Measurements from ENCODE around the gene TMSB10.
"Not testable (repeated sequence)": the region's sequence is repeated elsewhere in the genome, so short reads cannot be mapped to it uniquely, and the experiment has no call there.

The TMSB10 gene

DNA sequence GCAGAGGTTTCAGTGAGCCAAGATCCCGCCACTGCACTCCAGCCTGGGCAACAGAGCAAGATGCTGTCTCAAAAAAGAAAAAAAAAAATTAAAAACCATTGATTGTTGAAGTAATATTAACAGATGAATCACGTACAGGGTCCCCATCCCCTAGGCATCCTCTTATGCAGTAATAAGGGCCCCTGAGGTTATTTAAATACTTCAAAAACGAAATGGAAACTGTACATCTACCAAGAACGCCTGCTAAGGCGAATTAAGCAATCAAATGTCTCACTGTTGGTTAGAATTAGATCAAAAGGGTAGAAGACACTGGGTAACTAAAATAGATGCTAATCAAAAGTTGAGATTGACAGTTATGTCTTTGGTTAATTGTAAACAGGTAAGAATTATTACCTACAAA, 32.1 kb upstream of the TMSB10 start (continued):
- TF ChIP-seq, protein P1, sequence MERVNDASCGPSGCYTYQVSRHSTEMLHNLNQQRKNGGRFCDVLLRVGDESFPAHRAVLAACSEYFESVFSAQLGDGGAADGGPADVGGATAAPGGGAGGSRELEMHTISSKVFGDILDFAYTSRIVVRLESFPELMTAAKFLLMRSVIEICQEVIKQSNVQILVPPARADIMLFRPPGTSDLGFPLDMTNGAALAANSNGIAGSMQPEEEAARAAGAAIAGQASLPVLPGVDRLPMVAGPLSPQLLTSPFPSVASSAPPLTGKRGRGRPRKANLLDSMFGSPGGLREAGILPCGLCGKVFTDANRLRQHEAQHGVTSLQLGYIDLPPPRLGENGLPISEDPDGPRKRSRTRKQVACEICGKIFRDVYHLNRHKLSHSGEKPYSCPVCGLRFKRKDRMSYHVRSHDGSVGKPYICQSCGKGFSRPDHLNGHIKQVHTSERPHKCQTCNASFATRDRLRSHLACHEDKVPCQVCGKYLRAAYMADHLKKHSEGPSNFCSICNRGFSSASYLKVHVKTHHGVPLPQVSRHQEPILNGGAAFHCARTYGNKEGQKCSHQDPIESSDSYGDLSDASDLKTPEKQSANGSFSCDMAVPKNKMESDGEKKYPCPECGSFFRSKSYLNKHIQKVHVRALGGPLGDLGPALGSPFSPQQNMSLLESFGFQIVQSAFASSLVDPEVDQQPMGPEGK (CRISPR knock-in tag; IDR thresholded peaks at IDR 0.05; ENCODE audit: borderline replicate concordance) = no peak
- TF ChIP-seq ZFP30 (CRISPR knock-in tag; IDR thresholded peaks at IDR 0.05) (no peak), BACH2 (CRISPR knock-in tag; IDR thresholded peaks at IDR 0.05; ENCODE audit: borderline replicate concordance) (no peak), CSDC2 (CRISPR knock-in tag; IDR thresholded peaks at IDR 0.05) (no peak)

DNA sequence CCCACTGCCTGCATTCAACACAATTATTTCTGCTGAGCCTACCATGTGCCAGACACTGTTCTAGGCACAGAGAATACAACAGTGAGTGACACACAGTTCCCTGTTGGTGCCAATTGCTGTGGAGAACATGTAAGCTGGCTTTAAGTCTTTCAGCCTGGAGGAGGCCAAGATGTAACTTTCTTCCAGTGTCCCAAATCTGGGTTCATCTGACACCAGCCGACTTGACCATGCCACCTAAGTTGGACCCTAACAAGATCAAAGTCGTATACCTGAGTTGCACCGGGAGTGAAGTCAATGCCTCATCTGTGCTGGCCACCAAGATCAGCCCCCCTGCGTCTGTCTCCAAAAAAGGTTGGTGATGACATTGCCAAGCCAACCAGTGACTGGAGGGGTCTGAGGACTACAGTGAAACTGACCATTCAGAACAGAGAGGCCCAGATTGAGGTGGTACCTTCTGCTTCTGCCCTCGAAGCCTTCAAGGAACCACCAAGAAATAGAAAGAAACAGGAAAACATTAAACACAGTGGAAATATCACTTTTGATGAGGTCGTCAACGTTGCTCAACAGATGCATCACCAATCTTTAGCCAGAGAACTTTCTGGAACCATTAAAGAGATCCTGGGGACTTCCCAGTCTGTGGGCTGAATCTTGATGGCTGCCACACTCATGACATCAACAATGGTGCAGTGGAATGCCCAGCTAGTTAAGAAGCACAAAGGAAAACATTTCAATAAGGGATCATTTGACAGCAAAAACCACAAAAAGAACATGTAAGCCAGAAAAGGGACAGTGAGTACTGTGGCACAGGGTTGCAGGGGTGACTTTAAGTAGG, 30.9 kb upstream of the TMSB10 start:
- TF ChIP-seq, protein P2, sequence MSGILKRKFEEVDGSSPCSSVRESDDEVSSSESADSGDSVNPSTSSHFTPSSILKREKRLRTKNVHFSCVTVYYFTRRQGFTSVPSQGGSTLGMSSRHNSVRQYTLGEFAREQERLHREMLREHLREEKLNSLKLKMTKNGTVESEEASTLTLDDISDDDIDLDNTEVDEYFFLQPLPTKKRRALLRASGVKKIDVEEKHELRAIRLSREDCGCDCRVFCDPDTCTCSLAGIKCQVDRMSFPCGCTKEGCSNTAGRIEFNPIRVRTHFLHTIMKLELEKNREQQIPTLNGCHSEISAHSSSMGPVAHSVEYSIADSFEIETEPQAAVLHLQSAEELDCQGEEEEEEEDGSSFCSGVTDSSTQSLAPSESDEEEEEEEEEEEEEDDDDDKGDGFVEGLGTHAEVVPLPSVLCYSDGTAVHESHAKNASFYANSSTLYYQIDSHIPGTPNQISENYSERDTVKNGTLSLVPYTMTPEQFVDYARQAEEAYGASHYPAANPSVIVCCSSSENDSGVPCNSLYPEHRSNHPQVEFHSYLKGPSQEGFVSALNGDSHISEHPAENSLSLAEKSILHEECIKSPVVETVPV (CRISPR knock-in tag; IDR thresholded peaks at IDR 0.05) = no peak
- TF ChIP-seq SNAI2 (CRISPR knock-in tag; IDR thresholded peaks at IDR 0.05) (no peak), ISL1 (CRISPR knock-in tag; IDR thresholded peaks at IDR 0.05) (no peak)
- TF ChIP-seq, protein P3, sequence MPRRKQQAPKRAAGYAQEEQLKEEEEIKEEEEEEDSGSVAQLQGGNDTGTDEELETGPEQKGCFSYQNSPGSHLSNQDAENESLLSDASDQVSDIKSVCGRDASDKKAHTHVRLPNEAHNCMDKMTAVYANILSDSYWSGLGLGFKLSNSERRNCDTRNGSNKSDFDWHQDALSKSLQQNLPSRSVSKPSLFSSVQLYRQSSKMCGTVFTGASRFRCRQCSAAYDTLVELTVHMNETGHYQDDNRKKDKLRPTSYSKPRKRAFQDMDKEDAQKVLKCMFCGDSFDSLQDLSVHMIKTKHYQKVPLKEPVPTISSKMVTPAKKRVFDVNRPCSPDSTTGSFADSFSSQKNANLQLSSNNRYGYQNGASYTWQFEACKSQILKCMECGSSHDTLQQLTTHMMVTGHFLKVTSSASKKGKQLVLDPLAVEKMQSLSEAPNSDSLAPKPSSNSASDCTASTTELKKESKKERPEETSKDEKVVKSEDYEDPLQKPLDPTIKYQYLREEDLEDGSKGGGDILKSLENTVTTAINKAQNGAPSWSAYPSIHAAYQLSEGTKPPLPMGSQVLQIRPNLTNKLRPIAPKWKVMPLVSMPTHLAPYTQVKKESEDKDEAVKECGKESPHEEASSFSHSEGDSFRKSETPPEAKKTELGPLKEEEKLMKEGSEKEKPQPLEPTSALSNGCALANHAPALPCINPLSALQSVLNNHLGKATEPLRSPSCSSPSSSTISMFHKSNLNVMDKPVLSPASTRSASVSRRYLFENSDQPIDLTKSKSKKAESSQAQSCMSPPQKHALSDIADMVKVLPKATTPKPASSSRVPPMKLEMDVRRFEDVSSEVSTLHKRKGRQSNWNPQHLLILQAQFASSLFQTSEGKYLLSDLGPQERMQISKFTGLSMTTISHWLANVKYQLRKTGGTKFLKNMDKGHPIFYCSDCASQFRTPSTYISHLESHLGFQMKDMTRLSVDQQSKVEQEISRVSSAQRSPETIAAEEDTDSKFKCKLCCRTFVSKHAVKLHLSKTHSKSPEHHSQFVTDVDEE (CRISPR knock-in tag; IDR thresholded peaks at IDR 0.05) = no peak
- ATAC-seq = no peak

DNA sequence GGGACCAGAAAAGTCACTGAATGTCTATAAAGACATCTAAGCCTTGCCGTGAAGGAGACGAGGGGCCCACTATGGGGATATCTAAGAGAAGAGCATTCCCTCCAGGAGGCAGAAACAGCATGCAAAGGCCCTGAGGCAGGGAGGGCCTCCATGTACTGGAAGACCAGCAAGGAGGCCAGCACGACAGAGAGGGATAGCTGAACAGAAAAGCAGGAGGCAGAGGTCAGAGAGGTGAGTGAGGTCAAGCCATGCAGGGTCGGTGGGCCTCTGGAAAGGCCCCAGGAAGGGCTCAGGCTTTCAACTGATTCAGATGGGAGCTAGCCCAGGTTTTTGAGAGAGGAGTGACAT, 30.3 kb upstream of the TMSB10 start:
- TF ChIP-seq, protein P4, sequence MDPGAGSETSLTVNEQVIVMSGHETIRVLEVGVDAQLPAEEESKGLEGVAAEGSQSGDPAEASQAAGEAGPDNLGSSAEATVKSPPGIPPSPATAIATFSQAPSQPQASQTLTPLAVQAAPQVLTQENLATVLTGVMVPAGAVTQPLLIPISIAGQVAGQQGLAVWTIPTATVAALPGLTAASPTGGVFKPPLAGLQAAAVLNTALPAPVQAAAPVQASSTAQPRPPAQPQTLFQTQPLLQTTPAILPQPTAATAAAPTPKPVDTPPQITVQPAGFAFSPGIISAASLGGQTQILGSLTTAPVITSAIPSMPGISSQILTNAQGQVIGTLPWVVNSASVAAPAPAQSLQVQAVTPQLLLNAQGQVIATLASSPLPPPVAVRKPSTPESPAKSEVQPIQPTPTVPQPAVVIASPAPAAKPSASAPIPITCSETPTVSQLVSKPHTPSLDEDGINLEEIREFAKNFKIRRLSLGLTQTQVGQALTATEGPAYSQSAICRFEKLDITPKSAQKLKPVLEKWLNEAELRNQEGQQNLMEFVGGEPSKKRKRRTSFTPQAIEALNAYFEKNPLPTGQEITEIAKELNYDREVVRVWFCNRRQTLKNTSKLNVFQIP (CRISPR knock-in tag; IDR thresholded peaks at IDR 0.05; ENCODE audit: borderline replicate concordance, low read depth) = no peak
- no peak for TF ChIP-seq BACH2 (CRISPR knock-in tag; IDR thresholded peaks at IDR 0.05; ENCODE audit: borderline replicate concordance)
- no peak for TF ChIP-seq TCF4 (CRISPR knock-in tag; IDR thresholded peaks at IDR 0.05; ENCODE audit: borderline replicate concordance)
- TF ChIP-seq ZC3H10 (CRISPR knock-in tag; IDR thresholded peaks at IDR 0.05) = no peak
- TF ChIP-seq ISL1 (CRISPR knock-in tag; IDR thresholded peaks at IDR 0.05) = no peak
- no peak for TF ChIP-seq RARB (CRISPR knock-in tag; IDR thresholded peaks at IDR 0.05)
- TF ChIP-seq SNAI2 (CRISPR knock-in tag; IDR thresholded peaks at IDR 0.05) = no peak
- no peak for TF ChIP-seq ZFP3 (CRISPR knock-in tag; IDR thresholded peaks at IDR 0.05)
- TF ChIP-seq, protein P2 (CRISPR knock-in tag; IDR thresholded peaks at IDR 0.05) = no peak
- no peak for TF ChIP-seq PPARA (CRISPR knock-in tag; IDR thresholded peaks at IDR 0.05; ENCODE audit: borderline replicate concordance)
- no peak for TF ChIP-seq CSDC2 (CRISPR knock-in tag; IDR thresholded peaks at IDR 0.05)
- TF ChIP-seq ZNF70 (CRISPR knock-in tag; IDR thresholded peaks at IDR 0.05) = no peak
- no peak for TF ChIP-seq TOX (CRISPR knock-in tag; IDR thresholded peaks at IDR 0.05; ENCODE audit: borderline replicate concordance)
- TF ChIP-seq ZFP30 (CRISPR knock-in tag; IDR thresholded peaks at IDR 0.05) = no peak
- TF ChIP-seq OSR1 (CRISPR knock-in tag; IDR thresholded peaks at IDR 0.05) = no peak
- TF ChIP-seq, protein P3 (CRISPR knock-in tag; IDR thresholded peaks at IDR 0.05) = no peak
- TF ChIP-seq GLIS3 (CRISPR knock-in tag; IDR thresholded peaks at IDR 0.05) = no peak
- TF ChIP-seq, protein P5, sequence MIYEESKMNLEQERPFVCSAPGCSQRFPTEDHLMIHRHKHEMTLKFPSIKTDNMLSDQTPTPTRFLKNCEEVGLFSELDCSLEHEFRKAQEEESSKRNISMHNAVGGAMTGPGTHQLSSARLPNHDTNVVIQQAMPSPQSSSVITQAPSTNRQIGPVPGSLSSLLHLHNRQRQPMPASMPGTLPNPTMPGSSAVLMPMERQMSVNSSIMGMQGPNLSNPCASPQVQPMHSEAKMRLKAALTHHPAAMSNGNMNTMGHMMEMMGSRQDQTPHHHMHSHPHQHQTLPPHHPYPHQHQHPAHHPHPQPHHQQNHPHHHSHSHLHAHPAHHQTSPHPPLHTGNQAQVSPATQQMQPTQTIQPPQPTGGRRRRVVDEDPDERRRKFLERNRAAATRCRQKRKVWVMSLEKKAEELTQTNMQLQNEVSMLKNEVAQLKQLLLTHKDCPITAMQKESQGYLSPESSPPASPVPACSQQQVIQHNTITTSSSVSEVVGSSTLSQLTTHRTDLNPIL (CRISPR knock-in tag; IDR thresholded peaks at IDR 0.05; ENCODE audit: low read depth) = no peak
- no peak for TF ChIP-seq ZNF565 (CRISPR knock-in tag; conservative IDR thresholded peaks at IDR 0.05; ENCODE audit: low read depth)
- TF ChIP-seq ZNF8 (CRISPR knock-in tag; IDR thresholded peaks at IDR 0.05) = no peak
- no peak for ATAC-seq

DNA sequence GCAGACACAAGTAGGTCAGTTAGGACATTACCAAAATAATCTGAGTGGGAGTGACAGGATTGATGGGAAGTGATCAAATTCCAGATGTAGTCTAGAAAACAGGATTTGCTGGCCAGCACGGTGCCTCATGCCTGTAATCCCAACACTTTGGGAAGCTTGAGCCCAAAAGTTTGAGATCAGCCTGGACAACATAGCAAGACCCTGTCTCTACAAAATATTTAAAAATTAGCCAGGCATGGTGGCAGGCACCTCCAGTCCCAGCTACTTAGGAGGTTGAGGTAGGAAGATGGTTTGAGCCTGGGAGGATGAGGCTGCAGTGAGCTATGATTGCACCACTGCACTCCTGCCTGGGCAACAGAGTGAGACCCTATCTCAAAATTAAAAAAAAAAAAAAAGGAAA, 29.8 kb upstream of the TMSB10 start:
- not testable (repeated sequence) for ATAC-seq

All from SK-N-SH treated with all-trans-retinoic acid at 6 μM for 48 hours (cell line).